WTC11 (cell line): ENCODE results near the gene PAGE2. TPM values are rescaled to one million over a fixed set of nuclear protein-coding genes. Genes with fewer than 3 reads are reported as not detected.
"Not testable (repeated sequence)": the region's sequence is repeated elsewhere in the genome, so short reads cannot be mapped to it uniquely, and the experiment has no call there.

ENCODE experiments used
- ATAC-seq: fragments of 200-7000 bp; cut with Tn5 transposase; 2 replicates; pipeline ENCODE4 v1.10.0; 2021; ENCODE audit warnings: mild to moderate bottlenecking, moderate library complexity
- CTCF ChIA-PET: fragments of 300-600 bp; sonication (Branson Sonifier 250); formaldehyde crosslinking; loops from one replicate; lab custom pipeline; 2021; ENCODE audit warnings: antibody characterized with exemption; lab: Charles Lee
- POLR2A ChIA-PET: fragments of 350-600 bp; sonication (Branson Sonifier 250); formaldehyde crosslinking; loops from one replicate; lab custom pipeline; 2021; ENCODE audit warnings: antibody characterized with exemption; lab: Charles Lee
- DNase-seq: peaks from one replicate; pipeline ENCODE4 v3.0.0; 2021; ENCODE audit warnings: low spot score
- H3K27ac Mint-ChIP-seq: 2 replicates; pipeline ENCODE4 v1.8.0; 2021; ENCODE audit warnings: mixed read lengths
- H3K27me3 Mint-ChIP-seq: 2 replicates; pipeline ENCODE4 v1.8.0; 2021; ENCODE audit warnings: low read depth, mild to moderate bottlenecking, moderate library complexity, mixed read lengths
- H3K36me3 Mint-ChIP-seq: 2 replicates; pipeline ENCODE4 v1.8.0; 2021; ENCODE audit warnings: mixed read lengths
- H3K4me1 Mint-ChIP-seq: 2 replicates; pipeline ENCODE4 v1.8.0; 2022; ENCODE audit warnings: mixed read lengths
- H3K4me3 Mint-ChIP-seq: 2 replicates; pipeline ENCODE4 v1.8.0; 2021; ENCODE audit warnings: mild to moderate bottlenecking, moderate library complexity, mixed read lengths
- H3K9me3 Mint-ChIP-seq: 2 replicates; pipeline ENCODE4 v1.8.0; 2021; ENCODE audit warnings: mixed read lengths
- CBFB ChIP-seq: sonication (generic); formaldehyde crosslinking; IDR thresholded peaks from 2 replicates; pipeline ENCODE4 v1.8.1; 2022; ENCODE audit warnings: mild to moderate bottlenecking, low read depth, missing genetic modification reagents
- FOXP1 ChIP-seq: sonication (generic); formaldehyde crosslinking; IDR thresholded peaks from 2 replicates; pipeline ENCODE4 v1.8.0; 2022; ENCODE audit warnings: missing genetic modification reagents, mild to moderate bottlenecking, moderate library complexity, borderline replicate concordance
- HMGA2 ChIP-seq: fragments of 250-450 bp; sonication (Bioruptor Pico); IDR thresholded peaks from 2 replicates; pipeline ENCODE4 v1.4.0; 2021; ENCODE audit warnings: mild to moderate bottlenecking, moderate library complexity
- IRF2 ChIP-seq: sonication (generic); formaldehyde crosslinking; IDR thresholded peaks from 2 replicates; pipeline ENCODE4 v1.8.0; 2022; ENCODE audit warnings: low read depth, missing genetic modification reagents, borderline replicate concordance
- total RNA-seq: library from RNA; stranded (reverse); gene quantifications from 3 replicates; pipeline ENCODE4 v1.2.3, GENCODE V29; 2021
- TF ChIP-seq, protein P1 (sequence below): sonication (generic); formaldehyde crosslinking; IDR thresholded peaks from 2 replicates; pipeline ENCODE4 v1.8.1; 2022; ENCODE audit warnings: missing genetic modification reagents, borderline replicate concordance
- TF ChIP-seq, protein P2 (sequence below): sonication (generic); formaldehyde crosslinking; IDR thresholded peaks from 2 replicates; pipeline ENCODE4 v1.8.0; 2022; ENCODE audit warnings: mild to moderate bottlenecking, missing genetic modification reagents

PAGE2 gene
- total RNA-seq, 1 experiment from 2014 or later = not detected

DNA sequence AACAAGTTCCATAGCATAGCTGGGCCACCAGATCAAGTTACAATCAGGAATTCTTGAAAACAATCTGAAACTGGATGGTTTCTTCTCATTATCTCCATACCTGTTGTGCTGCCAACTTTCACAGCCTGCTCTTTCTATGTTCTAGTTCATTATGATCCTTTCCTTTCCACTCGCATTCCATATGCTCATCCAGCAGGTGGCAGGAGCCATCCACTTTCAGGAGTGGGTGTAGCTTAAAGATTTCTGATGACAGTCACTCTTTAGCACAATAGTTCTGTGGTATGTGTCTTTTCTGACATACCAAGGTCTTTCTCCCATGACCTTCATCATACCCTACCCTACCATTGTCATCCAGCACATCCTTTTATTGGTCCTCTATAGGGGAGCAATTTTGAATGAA lies 46.4 kb downstream of the PAGE2 start (continued):
- TF ChIP-seq, protein P1, sequence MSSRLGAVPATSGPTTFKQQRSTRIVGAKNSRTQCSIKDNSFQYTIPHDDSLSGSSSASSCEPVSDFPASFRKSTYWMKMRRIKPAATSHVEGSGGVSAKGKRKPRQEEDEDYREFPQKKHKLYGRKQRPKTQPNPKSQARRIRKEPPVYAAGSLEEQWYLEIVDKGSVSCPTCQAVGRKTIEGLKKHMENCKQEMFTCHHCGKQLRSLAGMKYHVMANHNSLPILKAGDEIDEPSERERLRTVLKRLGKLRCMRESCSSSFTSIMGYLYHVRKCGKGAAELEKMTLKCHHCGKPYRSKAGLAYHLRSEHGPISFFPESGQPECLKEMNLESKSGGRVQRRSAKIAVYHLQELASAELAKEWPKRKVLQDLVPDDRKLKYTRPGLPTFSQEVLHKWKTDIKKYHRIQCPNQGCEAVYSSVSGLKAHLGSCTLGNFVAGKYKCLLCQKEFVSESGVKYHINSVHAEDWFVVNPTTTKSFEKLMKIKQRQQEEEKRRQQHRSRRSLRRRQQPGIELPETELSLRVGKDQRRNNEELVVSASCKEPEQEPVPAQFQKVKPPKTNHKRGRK (CRISPR knock-in tag) = no peak
- TF ChIP-seq CBFB (no peak), FOXP1 (CRISPR knock-in tag) (no peak), IRF2 (CRISPR knock-in tag) (no peak), HMGA2 (CRISPR knock-in tag) (no peak)
- TF ChIP-seq, protein P2, sequence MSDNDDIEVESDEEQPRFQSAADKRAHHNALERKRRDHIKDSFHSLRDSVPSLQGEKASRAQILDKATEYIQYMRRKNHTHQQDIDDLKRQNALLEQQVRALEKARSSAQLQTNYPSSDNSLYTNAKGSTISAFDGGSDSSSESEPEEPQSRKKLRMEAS (CRISPR knock-in tag) = no peak

DNA sequence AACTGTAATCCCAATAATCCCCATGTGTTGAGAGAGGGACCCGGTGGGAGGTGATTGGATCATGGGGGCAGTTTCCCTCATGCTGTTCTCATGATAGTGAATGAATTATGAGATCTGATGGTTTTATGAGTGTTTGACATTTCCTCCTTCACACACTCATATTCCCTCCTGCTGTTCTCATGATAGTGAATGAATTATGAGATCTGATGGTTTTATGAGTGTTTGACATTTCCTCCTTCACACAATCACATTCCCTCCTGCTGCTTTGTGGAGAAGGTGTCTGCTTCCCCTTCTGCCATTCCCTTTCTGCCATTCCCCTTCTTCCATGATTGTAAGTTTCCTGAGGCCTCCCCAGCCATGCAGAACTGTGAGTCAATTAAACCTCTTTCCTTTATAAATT lies 52.0 kb downstream of the PAGE2 start:
- H3K9me3 Mint-ChIP-seq, ATAC-seq, H3K4me1 Mint-ChIP-seq, H3K27ac Mint-ChIP-seq, DNase-seq, H3K36me3 Mint-ChIP-seq, CTCF ChIA-PET, H3K4me3 Mint-ChIP-seq, POLR2A ChIA-PET, H3K27me3 Mint-ChIP-seq: not testable (repeated sequence)

Other genes starting within 250 kb of the PAGE2 start
- gene TRO, start 168.2 kb upstream of the PAGE2 start, total RNA-seq = 39.6 to 51.0 TPM (median 41.6 TPM) in 3 replicates
- gene PFKFB1, start 94.8 kb upstream of the PAGE2 start, total RNA-seq = 0.42 to 1.1 TPM (median 0.60 TPM) in 3 replicates
- 18.7 to 19.9 TPM (median 19.3 TPM) in 3 replicates for gene APEX2, start 88.7 kb upstream of the PAGE2 start, total RNA-seq
- gene ALAS2, start 58.0 kb upstream of the PAGE2 start, total RNA-seq = 0.30 to 0.35 TPM in 2 of 3 replicates, not detected in the other
- gene PAGE2B, start 14.0 kb upstream of the PAGE2 start, total RNA-seq = 0.46 to 0.94 TPM (median 0.92 TPM) in 3 replicates
- not detected in 3 replicates for gene PAGE5, start 131.3 kb downstream of the PAGE2 start, total RNA-seq
- not detected in 3 replicates for gene PAGE3, start 175.9 kb downstream of the PAGE2 start, total RNA-seq